ENCODE results near the gene NR2C1.
"Not testable (repeated sequence)": the region's sequence is repeated elsewhere in the genome, so short reads cannot be mapped to it uniquely, and the experiment has no call there.

NR2C1 gene

GRCh38 chr12:94997726-94998125, 75.7 kb downstream of the NR2C1 start:
- DNase-seq, result no peak

DNA sequence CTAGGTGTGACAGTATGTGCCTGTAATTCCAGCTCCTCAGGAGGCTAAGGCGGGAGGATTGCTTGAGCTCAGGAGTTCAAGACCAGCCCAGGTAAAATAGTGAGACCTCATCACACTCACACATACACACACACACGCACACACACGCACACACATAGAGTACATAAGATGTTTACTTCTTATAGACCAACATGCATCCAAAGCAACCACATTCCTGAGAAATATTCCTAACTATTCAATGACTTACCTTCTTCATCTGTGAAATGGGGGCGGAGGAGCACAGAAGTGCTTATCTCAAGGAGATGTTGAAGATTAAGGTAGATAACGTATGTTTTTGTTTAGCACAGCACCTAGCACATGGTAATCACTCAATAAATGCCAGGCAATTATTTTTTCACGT, 76.4 kb downstream of the NR2C1 start:
- no peak for DNase-seq

GRCh38 chr12:94994312-94994711, 79.1 kb downstream of the NR2C1 start:
- DNase-seq, result no peak

GRCh38 chr12:94993855-94994254, 79.6 kb downstream of the NR2C1 start:
- DNase-seq, result not testable (repeated sequence)

- DNase-seq, result no peak
These were observed 83.2 kb downstream of the NR2C1 start for GRCh38 chr12:94990222-94990621.

- no peak for DNase-seq
These were observed 84.9 kb downstream of the NR2C1 start for GRCh38 chr12:94988471-94988870.

GRCh38 chr12:94987801-94988200, 85.6 kb downstream of the NR2C1 start:
- DNase-seq, result no peak

DNA sequence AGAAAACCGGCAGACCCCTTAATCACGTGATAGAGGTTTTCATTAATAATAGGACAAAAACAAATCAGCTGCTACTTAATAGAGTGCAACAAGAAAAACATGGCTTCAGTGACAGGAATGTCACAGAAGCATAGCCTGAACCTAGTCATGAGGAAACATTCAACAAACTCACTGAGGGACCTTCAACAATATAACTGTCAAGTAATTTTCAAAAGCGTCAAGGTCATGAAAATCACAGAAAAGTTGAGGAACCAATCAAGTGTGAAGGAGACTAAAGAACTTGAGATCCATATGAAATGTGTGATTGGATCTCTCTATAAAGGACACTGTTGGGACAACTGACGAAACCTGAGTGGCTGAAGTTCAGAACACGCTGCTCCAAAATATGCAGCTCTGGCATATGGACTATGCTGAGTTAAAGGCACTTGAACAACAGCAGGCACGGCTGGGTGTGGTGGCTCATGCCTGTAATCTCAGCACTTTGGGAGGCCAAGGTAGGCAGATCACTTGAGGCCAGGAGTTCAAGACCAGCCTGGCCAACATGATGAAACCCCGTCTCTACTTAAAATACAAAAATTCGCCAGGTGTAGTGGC, 86.2 kb downstream of the NR2C1 start:
- no peak for DNase-seq

DNA sequence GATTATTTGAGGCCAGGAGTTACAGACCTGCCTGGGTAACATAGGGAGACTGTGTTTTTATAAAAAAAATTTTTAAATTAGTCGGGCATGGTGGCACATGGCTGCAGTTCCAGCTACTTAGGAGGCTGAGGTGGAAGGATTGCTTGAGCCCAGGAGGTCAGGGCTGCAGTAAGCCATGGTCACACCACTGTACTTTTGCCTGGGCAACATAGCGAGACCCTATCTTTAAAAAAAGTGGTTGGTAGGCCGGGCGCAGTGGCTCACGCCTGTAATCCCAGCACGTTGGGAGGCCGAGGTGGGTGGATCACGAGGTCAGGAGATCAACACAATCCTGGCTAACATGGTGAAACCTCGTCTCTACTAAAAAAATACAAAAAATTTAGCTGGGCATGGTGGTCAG, 88.3 kb downstream of the NR2C1 start:
- DNase-seq, result not testable (repeated sequence)

- no peak for DNase-seq
These were observed 90.1 kb downstream of the NR2C1 start for GRCh38 chr12:94983321-94983720.

DNA sequence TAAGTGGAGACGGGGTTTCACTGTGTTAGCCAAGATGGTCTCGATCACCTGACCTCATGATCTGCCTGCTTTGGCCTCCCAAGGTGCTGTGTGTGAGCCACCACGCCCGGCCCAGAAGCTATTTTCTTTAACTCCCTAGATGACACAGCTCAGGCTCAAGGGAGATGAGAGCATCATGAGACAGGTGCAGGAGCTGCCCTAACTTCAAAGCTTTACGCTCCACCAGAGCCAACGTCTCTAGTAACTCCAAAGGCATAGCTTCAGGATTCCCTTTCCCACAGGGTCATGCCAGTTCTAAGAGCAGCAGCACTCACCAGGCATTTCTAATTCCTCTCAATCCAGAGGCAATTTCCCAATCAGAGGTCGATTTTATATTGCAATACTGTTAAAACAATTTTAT, 91.0 kb downstream of the NR2C1 start:
- no peak for DNase-seq

GRCh38 chr12:94980577-94980976, 92.8 kb downstream of the NR2C1 start:
- no peak for DNase-seq

GRCh38 chr12:94979941-94980340, 93.5 kb downstream of the NR2C1 start:
- DNase-seq, result no peak

GRCh38 chr12:94977766-94978468, 95.5 kb downstream of the NR2C1 start:
- DNase-seq, result no peak

GRCh38 chr12:94973221-94973620, 100.2 kb downstream of the NR2C1 start:
- no peak for DNase-seq

GRCh38 chr12:94972795-94973194, 100.6 kb downstream of the NR2C1 start:
- DNase-seq, result no peak

- DNase-seq, result no peak
These were observed 101.5 kb downstream of the NR2C1 start for GRCh38 chr12:94971923-94972322.

GRCh38 chr12:94970560-94970959, 102.9 kb downstream of the NR2C1 start:
- DNase-seq, result no peak
